ENCODE results near the gene ZNF10. TPM values are rescaled to one million over a fixed set of nuclear protein-coding genes. Genes with fewer than 3 reads are reported as not detected.

The ZNF10 gene
- polyA plus RNA-seq, 12 donors: 3.1 to 11.2 (median 6.8) TPM; not detected in 1

- DNase-seq: no peak
Measured at GRCh38 chr12:133190176-133190575, 59.7 kb downstream of the ZNF10 start.

- DNase-seq: no peak
Measured at GRCh38 chr12:133192847-133193246, 62.4 kb downstream of the ZNF10 start.

DNA sequence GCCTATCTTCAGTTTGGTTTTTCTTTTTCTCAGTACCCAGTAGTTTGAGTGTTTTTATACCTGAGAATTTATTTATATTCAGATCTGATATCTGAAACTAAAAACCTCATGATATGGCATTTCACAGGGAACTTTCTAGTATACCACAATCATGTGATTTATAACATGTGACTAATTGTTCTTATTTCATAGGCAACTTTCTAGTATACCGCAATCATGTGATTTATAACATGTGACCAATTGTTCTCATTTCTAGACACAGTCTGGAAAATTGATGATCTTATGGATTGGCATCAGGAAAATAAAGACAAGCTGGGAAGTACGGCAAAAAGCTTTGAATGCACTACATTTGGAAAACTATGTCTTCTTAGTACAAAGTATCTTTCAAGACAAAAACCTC lies 71.5 kb downstream of the ZNF10 start:
- DNase-seq: no peak

DNA sequence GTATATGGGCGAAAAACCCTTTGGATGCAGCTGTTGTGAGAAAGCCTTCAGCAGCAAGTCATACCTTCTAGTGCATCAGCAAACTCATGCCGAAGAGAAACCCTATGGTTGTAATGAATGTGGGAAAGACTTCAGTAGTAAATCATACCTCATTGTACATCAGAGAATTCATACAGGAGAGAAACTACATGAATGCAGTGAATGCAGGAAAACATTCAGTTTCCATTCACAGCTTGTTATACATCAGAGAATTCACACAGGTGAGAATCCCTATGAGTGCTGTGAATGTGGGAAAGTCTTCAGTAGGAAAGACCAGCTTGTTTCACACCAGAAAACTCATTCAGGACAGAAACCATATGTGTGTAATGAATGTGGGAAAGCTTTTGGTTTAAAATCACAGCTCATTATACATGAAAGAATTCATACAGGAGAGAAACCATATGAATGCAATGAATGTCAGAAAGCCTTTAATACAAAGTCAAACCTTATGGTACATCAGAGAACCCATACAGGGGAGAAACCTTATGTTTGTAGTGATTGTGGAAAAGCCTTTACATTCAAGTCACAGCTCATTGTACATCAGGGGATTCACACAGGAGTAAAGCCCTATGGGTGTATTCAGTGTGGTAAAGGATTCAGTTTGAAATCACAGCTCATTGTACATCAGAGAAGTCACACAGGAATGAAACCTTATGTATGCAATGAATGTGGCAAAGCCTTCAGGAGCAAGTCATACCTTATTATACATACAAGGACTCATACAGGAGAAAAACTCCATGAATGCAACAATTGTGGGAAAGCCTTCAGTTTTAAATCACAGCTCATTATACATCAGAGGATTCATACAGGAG lies 72.3 kb downstream of the ZNF10 start:
- DNase-seq: no peak

DNA sequence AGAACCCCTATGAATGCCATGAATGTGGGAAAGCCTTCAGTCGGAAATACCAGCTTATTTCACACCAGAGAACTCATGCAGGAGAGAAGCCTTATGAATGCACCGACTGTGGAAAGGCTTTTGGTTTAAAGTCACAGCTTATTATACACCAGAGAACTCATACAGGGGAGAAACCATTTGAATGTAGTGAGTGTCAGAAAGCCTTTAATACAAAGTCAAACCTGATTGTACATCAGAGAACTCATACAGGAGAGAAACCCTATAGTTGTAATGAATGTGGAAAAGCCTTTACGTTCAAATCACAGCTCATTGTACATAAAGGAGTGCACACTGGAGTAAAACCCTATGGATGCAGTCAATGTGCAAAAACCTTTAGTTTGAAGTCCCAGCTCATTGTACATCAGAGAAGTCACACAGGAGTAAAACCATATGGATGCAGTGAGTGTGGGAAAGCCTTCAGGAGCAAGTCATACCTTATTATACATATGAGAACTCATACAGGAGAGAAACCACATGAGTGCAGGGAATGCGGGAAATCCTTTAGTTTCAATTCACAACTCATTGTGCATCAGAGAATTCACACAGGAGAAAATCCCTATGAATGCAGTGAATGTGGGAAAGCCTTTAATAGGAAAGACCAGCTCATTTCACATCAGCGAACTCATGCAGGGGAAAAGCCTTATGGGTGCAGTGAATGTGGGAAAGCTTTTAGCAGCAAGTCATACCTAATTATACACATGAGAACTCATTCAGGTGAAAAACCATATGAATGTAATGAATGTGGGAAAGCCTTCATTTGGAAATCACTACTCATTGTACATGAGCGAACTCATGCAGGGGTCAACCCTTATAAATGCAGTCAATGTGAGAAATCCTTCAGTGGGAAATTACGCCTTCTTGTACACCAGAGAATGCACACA lies 73.2 kb downstream of the ZNF10 start:
- no peak for DNase-seq

- no peak for DNase-seq
Measured at GRCh38 chr12:133204264-133204603, 73.8 kb downstream of the ZNF10 start.

GRCh38 chr12:133206390-133206789 lies 76.0 kb downstream of the ZNF10 start:
- DNase-seq: no peak

Other genes starting within 250 kb of the ZNF10 start
- gene CHFR, start 243.0 kb upstream of the ZNF10 start, polyA plus RNA-seq (ENCODE audit: insufficient read length in 12 of 12): 10 to 100 TPM in 11 of 12 donors, not detected in 1; 14.0 to 31.7 (median 20.6) TPM
- 10 to 100 TPM in 11 of 12 donors, not detected in 1; 10.3 to 23.0 (median 14.9) TPM for gene ZNF605, start 174.3 kb upstream of the ZNF10 start, polyA plus RNA-seq (ENCODE audit: insufficient read length in 12 of 12)
- gene ZNF26, start 144.3 kb upstream of the ZNF10 start, polyA plus RNA-seq (ENCODE audit: insufficient read length in 12 of 12): 10 to 100 TPM in 3 of 12 donors, 1 to 10 TPM in 8, not detected in 1; 6.0 to 10.8 (median 9.0) TPM
- 10 to 100 TPM in 11 of 12 donors, not detected in 1; 26.7 to 53.1 (median 32.8) TPM for gene ZNF84, start 93.1 kb upstream of the ZNF10 start, polyA plus RNA-seq (ENCODE audit: insufficient read length in 12 of 12)
- 10 to 100 TPM in 10 of 12 donors, 1 to 10 TPM in 1, not detected in 1; 9.4 to 23.0 (median 16.3) TPM for gene ZNF140, start 49.7 kb upstream of the ZNF10 start, polyA plus RNA-seq (ENCODE audit: insufficient read length in 12 of 12)
- gene ZNF891, start 353 bp upstream of the ZNF10 start, polyA plus RNA-seq (ENCODE audit: insufficient read length in 12 of 12): 1 to 10 TPM in 11 of 12 donors, not detected in 1; 1.2 to 4.4 (median 2.1) TPM
- gene ZNF268, start 50.9 kb downstream of the ZNF10 start, polyA plus RNA-seq (ENCODE audit: insufficient read length in 12 of 12): 10 to 100 TPM in 8 of 12 donors, 1 to 10 TPM in 3, not detected in 1; 8.2 to 23.8 (median 11.1) TPM
- gene ANHX, start 105.2 kb downstream of the ZNF10 start, polyA plus RNA-seq (ENCODE audit: insufficient read length in 12 of 12): not detected

All from muscle of arm (tissue), 12 donors.